Gastrocnemius medialis (tissue), 4 donors: ENCODE data around the gene KLK4.

Experiments
- CTCF ChIP-seq, 5 experiments: fragments of 450-650 bp in 3 of 5; fragments of 200-600 bp in 2 of 5; sonication (generic) in 2 of 5; IDR thresholded peaks in 4 of 5; conservative IDR thresholded peaks in 1 of 5; 1 replicate in 4 of 5; 2 replicates in 1 of 5; pipeline ENCODE4 v1.5.1; 2016 to 2019; ENCODE audit warnings: antibody characterized with exemption in 5 of 5, mild to moderate bottlenecking in 3 of 5, moderate library complexity in 3 of 5
- POLR2A ChIP-seq, 2 donors: fragments of 450-650 bp; IDR thresholded peaks; one replicate each; pipeline ENCODE4 v1.6.1; 2017; ENCODE audit warnings: antibody characterized with exemption in 2 of 2, mild to moderate bottlenecking in 2 of 2, moderate library complexity in 2 of 2

DNA sequence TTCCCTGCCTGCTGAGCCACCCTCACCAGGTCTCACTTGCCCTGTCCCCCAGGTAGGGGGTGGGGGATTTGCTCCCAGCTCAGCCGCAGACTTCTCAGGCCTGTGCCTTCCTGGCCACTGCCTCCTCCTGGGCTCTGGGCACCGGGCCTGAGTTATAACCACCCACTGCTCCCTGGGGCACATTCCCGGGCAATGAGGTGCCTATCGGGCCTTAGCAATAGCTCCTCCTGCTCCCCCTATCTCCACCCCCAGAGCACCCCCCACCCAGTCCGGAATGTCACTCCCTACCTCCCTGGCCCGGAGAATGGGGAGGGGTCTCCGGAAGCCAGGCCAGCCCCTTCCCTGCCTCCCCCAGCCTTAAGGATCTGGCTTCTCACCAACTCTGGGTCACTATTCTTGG, 41.7 kb upstream of the KLK4 start, which contains the start of gene KLK5:
- no peak for TF ChIP-seq POLR2A (IDR thresholded peaks at IDR 0.05)
- no peak for TF ChIP-seq CTCF (IDR thresholded peaks at IDR 0.05 in 4 of 5, conservative IDR thresholded peaks at IDR 0.05 in 1 of 5)
